Panc1 (cell line): ENCODE results near the gene RAD21L1. TPM values are rescaled to one million over a fixed set of nuclear protein-coding genes. Genes with fewer than 3 reads are reported as not detected.

ENCODE experiments used
- ATAC-seq: fragments of 200-7000 bp; cut with Tn5 transposase; 2 replicates; pipeline ENCODE4 v1.9.1; 2020; ENCODE audit warnings: mild to moderate bottlenecking, moderate library complexity
- BruUV-seq: library from RNA; stranded (reverse); fragments of 400-500 nt; replicated peaks from 2 replicates; lab custom pipeline; 2021; lab: Mats Ljungman, UMichigan
- CTCF ChIA-PET: fragments of 300-600 bp; sonication (Branson Sonifier 250); formaldehyde crosslinking; loops from one replicate; lab custom pipeline; 2022; ENCODE audit warnings: antibody characterized with exemption; lab: Charles Lee
- POLR2A ChIA-PET: fragments of 300-600 bp; sonication (Branson Sonifier 250); formaldehyde crosslinking; loops from one replicate; lab custom pipeline; 2022; ENCODE audit warnings: antibody characterized with exemption; lab: Charles Lee
- DNase-seq: peaks from one replicate; pipeline ENCODE4 v3.0.0-alpha.2; 2010; ENCODE audit warnings: low read depth, low spot score
- H3K27ac ChIP-seq: 2 replicates; pipeline ENCODE4 v1.5.1; 2011; ENCODE audit warnings: mild to moderate bottlenecking, low read length, inconsistent platforms
- H3K27me3 ChIP-seq: fragments of 200-500 bp; sonication (Bioruptor generic); 2 replicates; pipeline ENCODE4 v1.6.0; 2014; ENCODE audit warnings: low read length, inconsistent platforms; ENCODE audit not compliant: control insufficient read depth, insufficient read depth
- H3K36me3 ChIP-seq: fragments of 200-500 bp; sonication (Bioruptor generic); 2 replicates; pipeline ENCODE4 v1.5.1; 2014; ENCODE audit warnings: inconsistent platforms, mild to moderate bottlenecking, low read length, moderate library complexity; ENCODE audit not compliant: control insufficient read depth, insufficient read depth
- H3K4me1 ChIP-seq: 2 replicates; pipeline ENCODE4 v1.5.1; 2011; ENCODE audit warnings: inconsistent platforms, mild to moderate bottlenecking, low read length, moderate library complexity; ENCODE audit not compliant: control insufficient read depth, insufficient read depth
- H3K4me3 ChIP-seq, 2 experiments: 2 replicates each; pipeline ENCODE4 v1.5.1; 2011 to 2012; ENCODE audit warnings: low read depth in 2 of 2, low read length in 2 of 2, mild to moderate bottlenecking in 2 of 2, inconsistent platforms in 1 of 2, moderate library complexity in 1 of 2
- H3K9me3 ChIP-seq: fragments of 200-500 bp; sonication (Bioruptor generic); 2 replicates; pipeline ENCODE4 v1.5.1; 2014; ENCODE audit warnings: low read depth, mild to moderate bottlenecking, inconsistent platforms, low read length, moderate library complexity; ENCODE audit not compliant: control insufficient read depth, insufficient read depth
- CTCF ChIP-seq: fragments of 450-650 bp; IDR thresholded peaks from 2 replicates; pipeline ENCODE4 v1.5.1; 2017; ENCODE audit warnings: mild to moderate bottlenecking
- POLR2AphosphoS5 ChIP-seq: IDR thresholded peaks from 2 replicates; pipeline ENCODE4 v1.6.1; 2012; ENCODE audit warnings: mild to moderate bottlenecking, low read depth, low read length, moderate library complexity
- REST ChIP-seq, 2 experiments: IDR thresholded peaks; 2 replicates each; pipeline ENCODE4 v1.6.1; 2011 to 2012; ENCODE audit warnings: low read depth in 2 of 2, control low read depth in 1 of 2, low read length in 1 of 2, mild to moderate bottlenecking in 1 of 2, moderate library complexity in 1 of 2; ENCODE audit not compliant: insufficient read depth in 1 of 2
- SIN3A ChIP-seq: IDR thresholded peaks from 2 replicates; pipeline ENCODE4 v1.6.1; 2012; ENCODE audit warnings: low read depth, mild to moderate bottlenecking, low read length, moderate library complexity, borderline replicate concordance; ENCODE audit not compliant: insufficient read depth
- TCF7L2 ChIP-seq: IDR thresholded peaks from 2 replicates; pipeline ENCODE4 v1.6.1; 2011; ENCODE audit warnings: mild to moderate bottlenecking, low read depth, low read length, inconsistent platforms
- in situ Hi-C: cut with HindIII; loops from 2 replicates; pipeline ENCODE4 v1.10.0; 2016; ENCODE audit warnings: low sequenced_read_pairs, low pct_unique_long_range_greater_than_20kb
- intact Hi-C: fragments of 100-400 bp; cut with micrococcal nuclease; formaldehyde crosslinking; loops from one replicate; pipeline ENCODE4 v1.10.0; 2022; ENCODE audit not compliant: unreplicated experiment
- total RNA-seq: library from RNA; stranded (reverse); gene quantifications from one replicate; pipeline ENCODE4 v1.2.1, GENCODE V29; 2021; ENCODE audit not compliant: unreplicated experiment

Gene RAD21L1
- total RNA-seq, 1 experiment from 2014 or later, result 1.0 TPM

DNA sequence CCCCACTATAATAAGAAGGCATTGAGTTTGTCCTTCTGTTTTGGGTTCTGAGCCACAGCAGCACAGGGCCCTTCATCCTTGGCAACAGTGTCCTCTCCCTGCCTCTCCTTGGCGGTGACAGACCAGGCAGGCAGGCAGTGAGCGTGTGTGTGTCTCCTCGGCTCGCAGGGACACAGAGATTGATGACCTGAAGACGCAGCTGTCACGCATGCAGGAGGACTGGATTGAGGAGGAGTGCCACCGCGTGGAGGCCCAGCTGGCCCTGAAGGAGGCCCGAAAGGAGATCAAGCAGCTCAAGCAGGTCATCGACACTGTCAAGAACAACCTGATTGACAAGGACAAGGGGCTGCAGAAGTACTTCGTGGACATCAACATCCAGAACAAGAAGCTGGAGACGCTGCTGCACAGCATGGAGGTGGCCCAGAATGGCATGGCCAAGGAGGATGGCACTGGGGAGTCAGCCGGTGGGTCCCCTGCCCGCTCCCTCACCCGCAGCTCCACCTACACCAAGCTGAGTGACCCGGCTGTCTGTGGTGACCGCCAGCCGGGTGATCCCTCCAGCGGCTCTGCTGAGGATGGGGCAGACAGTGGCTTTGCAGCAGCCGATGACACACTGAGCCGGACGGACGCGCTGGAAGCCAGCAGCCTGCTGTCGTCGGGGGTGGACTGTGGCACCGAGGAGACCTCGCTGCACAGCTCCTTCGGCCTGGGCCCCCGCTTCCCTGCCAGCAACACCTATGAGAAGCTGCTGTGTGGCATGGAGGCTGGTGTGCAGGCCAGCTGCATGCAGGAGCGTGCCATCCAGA lies 79.1 kb downstream of the RAD21L1 start:
- no peaks in the 10 kb centered on the region for H3K27me3 ChIP-seq
- no TSS peak for BruUV-seq
- no peaks in the 10 kb centered on the region for H3K36me3 ChIP-seq
- POLR2A ChIA-PET, result no interaction called here
- DNase-seq (no peak), ATAC-seq (no peak)
- no peaks in the 10 kb centered on the region for H3K9me3 ChIP-seq
- in situ Hi-C loops, result no loop called here
- intact Hi-C loops, result no loop called here
- H3K4me1 ChIP-seq, result peaks cover 3% of the 10 kb centered on the region
- no peak overlapping the region for H3K27ac ChIP-seq
- CTCF ChIA-PET, result interaction anchor here (0.5 kb wide), 1 partner anchor 30 kb away, joined by 7 read pairs; no protein-coding TSS in a partner anchor
- TF ChIP-seq POLR2AphosphoS5 (no peak), SIN3A (no peak), CTCF (no peak), REST (IDR thresholded peaks at IDR 0.05; ENCODE audit: insufficient read depth in 1 of 2, low read depth in 2 of 2, low read length in 1 of 2) (no peak), TCF7L2 (no peak)
- no peak overlapping the region for H3K4me3 ChIP-seq

Other genes with a start within 250 kb of the RAD21L1 start
- 0.54 TPM for gene RSPO4, start 223.7 kb upstream of the RAD21L1 start, total RNA-seq
- gene PSMF1, start 107.4 kb upstream of the RAD21L1 start, total RNA-seq, result 161 TPM
- 1.1 TPM for gene TMEM74B, start 41.1 kb upstream of the RAD21L1 start, total RNA-seq
- not detected for gene C20orf202, start 22.6 kb upstream of the RAD21L1 start, total RNA-seq
- 6.4 TPM for gene SNPH, start 40.2 kb downstream of the RAD21L1 start, total RNA-seq
- gene SDCBP2, start 103.1 kb downstream of the RAD21L1 start, total RNA-seq, result 1.8 TPM
- 695 TPM for gene FKBP1A, start 167.0 kb downstream of the RAD21L1 start, total RNA-seq
- gene NSFL1C, start 240.8 kb downstream of the RAD21L1 start, total RNA-seq, result 151 TPM